IPS-20b (cell line): ENCODE data around the gene ABCA8.
"Not testable (repeated sequence)": the region's sequence is repeated elsewhere in the genome, so short reads cannot be mapped to it uniquely, and the experiment has no call there.

ENCODE experiments used
- H3K27ac ChIP-seq: one replicate; pipeline ENCODE4 v1.5.1; 2013; ENCODE audit warnings: low read length
- H3K27me3 ChIP-seq: 2 replicates; pipeline ENCODE4 v1.6.1; 2013; ENCODE audit warnings: mild to moderate bottlenecking, low read length, inconsistent platforms; ENCODE audit not compliant: insufficient read depth
- H3K36me3 ChIP-seq: 2 replicates; pipeline ENCODE4 v1.6.1; 2013; ENCODE audit warnings: low read depth, mild to moderate bottlenecking, inconsistent platforms, low read length, moderate library complexity; ENCODE audit not compliant: insufficient read depth
- H3K4me1 ChIP-seq: 2 replicates; pipeline ENCODE4 v1.6.1; 2013; ENCODE audit warnings: mild to moderate bottlenecking, control low read depth, inconsistent platforms, low read length, moderate library complexity; ENCODE audit not compliant: insufficient read depth
- H3K4me3 ChIP-seq: 2 replicates; pipeline ENCODE4 v1.5.1; 2013; ENCODE audit warnings: mild to moderate bottlenecking, low read length, inconsistent platforms
- H3K9ac ChIP-seq: 2 replicates; pipeline ENCODE4 v1.6.1; 2013; ENCODE audit warnings: low read depth, mild to moderate bottlenecking, inconsistent platforms, low read length, moderate library complexity
- H3K9me3 ChIP-seq: 2 replicates; pipeline ENCODE4 v1.6.1; 2013; ENCODE audit warnings: mild to moderate bottlenecking, low read depth, low read length, inconsistent platforms; ENCODE audit not compliant: insufficient read depth

The ABCA8 gene

GRCh38 chr17:68955181-68955841 is at the start of gene ABCA8:
Gene ABCA8, minus strand, starts transcription at chr17:68955392. Its CDS starts 13,358 bp downstream, at chr17:68942034.
- no peak within 1 kb of the TSS for H3K4me3 ChIP-seq
- no peaks in the 10 kb centered on the region for H3K27me3 ChIP-seq
- H3K27ac ChIP-seq, result no peak within 1 kb of the TSS
- no peaks in the 10 kb centered on the region for H3K4me1 ChIP-seq
- H3K9ac ChIP-seq, result no peak within 1 kb of the TSS
- no peaks in the 10 kb centered on the region for H3K9me3 ChIP-seq
- H3K36me3 ChIP-seq, result no peaks in the 10 kb centered on the region

GRCh38 chr17:69004759-69005158 is 49.6 kb upstream of the ABCA8 start:
- not testable (repeated sequence) for H3K9me3 ChIP-seq, H3K36me3 ChIP-seq, H3K9ac ChIP-seq, H3K4me1 ChIP-seq, H3K27ac ChIP-seq, H3K27me3 ChIP-seq
- H3K4me3 ChIP-seq, result peak overlapping the region; percentile 20; the same call in 1 of the 2 replicates

GRCh38 chr17:68999743-69000142 is 44.6 kb upstream of the ABCA8 start:
- not testable (repeated sequence) for H3K36me3 ChIP-seq, H3K27ac ChIP-seq, H3K4me1 ChIP-seq, H3K9ac ChIP-seq, H3K9me3 ChIP-seq, H3K4me3 ChIP-seq, H3K27me3 ChIP-seq

GRCh38 chr17:68993112-68993511 is 37.9 kb upstream of the ABCA8 start:
- no peak overlapping the region for H3K9ac ChIP-seq
- H3K4me3 ChIP-seq, result no peak overlapping the region
- no peaks in the 10 kb centered on the region for H3K27me3 ChIP-seq
- no peaks in the 10 kb centered on the region for H3K9me3 ChIP-seq
- no peaks in the 10 kb centered on the region for H3K36me3 ChIP-seq
- H3K27ac ChIP-seq, result no peak overlapping the region
- H3K4me1 ChIP-seq, result no peaks in the 10 kb centered on the region; the same call in 1 of the 2 replicates

- Histone ChIP-seq H3K9ac (no peak overlapping the region), H3K36me3 (no peaks in the 10 kb centered on the region), H3K27ac (no peak overlapping the region), H3K4me3 (no peak overlapping the region), H3K27me3 (no peaks in the 10 kb centered on the region), H3K4me1 (no peaks in the 10 kb centered on the region; the same call in 1 of the 2 replicates), H3K9me3 (no peaks in the 10 kb centered on the region)
Measured at GRCh38 chr17:68987966-68988365, 32.8 kb upstream of the ABCA8 start.

GRCh38 chr17:68981288-68981687 is 26.1 kb upstream of the ABCA8 start:
- H3K4me1 ChIP-seq, result no peaks in the 10 kb centered on the region
- no peak overlapping the region for H3K4me3 ChIP-seq
- no peak overlapping the region for H3K27ac ChIP-seq
- no peaks in the 10 kb centered on the region for H3K36me3 ChIP-seq
- H3K9ac ChIP-seq, result no peak overlapping the region
- no peaks in the 10 kb centered on the region for H3K27me3 ChIP-seq
- no peaks in the 10 kb centered on the region for H3K9me3 ChIP-seq

GRCh38 chr17:68973098-68973846 is 18.1 kb upstream of the ABCA8 start:
- Histone ChIP-seq H3K27ac (no peak overlapping the region), H3K36me3 (no peaks in the 10 kb centered on the region), H3K4me3 (no peak overlapping the region), H3K27me3 (no peaks in the 10 kb centered on the region), H3K9me3 (no peaks in the 10 kb centered on the region), H3K9ac (no peak overlapping the region), H3K4me1 (no peaks in the 10 kb centered on the region)

GRCh38 chr17:68972119-68972704 is 17.0 kb upstream of the ABCA8 start:
- no peak overlapping the region for H3K27ac ChIP-seq
- H3K27me3 ChIP-seq, result no peaks in the 10 kb centered on the region
- H3K4me1 ChIP-seq, result no peaks in the 10 kb centered on the region
- no peaks in the 10 kb centered on the region for H3K9me3 ChIP-seq
- no peak overlapping the region for H3K4me3 ChIP-seq
- no peaks in the 10 kb centered on the region for H3K36me3 ChIP-seq
- H3K9ac ChIP-seq, result no peak overlapping the region

- H3K27ac ChIP-seq, result no peak overlapping the region
- no peaks in the 10 kb centered on the region for H3K36me3 ChIP-seq
- H3K27me3 ChIP-seq, result no peaks in the 10 kb centered on the region
- H3K9me3 ChIP-seq, result no peaks in the 10 kb centered on the region
- H3K4me1 ChIP-seq, result no peaks in the 10 kb centered on the region
- H3K9ac ChIP-seq, result no peak overlapping the region
- no peak overlapping the region for H3K4me3 ChIP-seq
Measured at GRCh38 chr17:68969101-68969500, 13.9 kb upstream of the ABCA8 start.

- H3K9me3 ChIP-seq, result no peaks in the 10 kb centered on the region
Measured at GRCh38 chr17:68963958-68964357, 8.8 kb upstream of the ABCA8 start.

GRCh38 chr17:68961214-68961882 is 6.2 kb upstream of the ABCA8 start:
- H3K36me3 ChIP-seq, result no peaks in the 10 kb centered on the region
- no peak overlapping the region for H3K27ac ChIP-seq
- no peaks in the 10 kb centered on the region for H3K9me3 ChIP-seq
- H3K4me1 ChIP-seq, result no peaks in the 10 kb centered on the region
- H3K4me3 ChIP-seq, result no peak overlapping the region
- H3K27me3 ChIP-seq, result no peaks in the 10 kb centered on the region
- no peak overlapping the region for H3K9ac ChIP-seq

More at GRCh38 chr17:68963958-68964357, 8.8 kb upstream of the ABCA8 start:
- H3K9ac ChIP-seq, result no peak overlapping the region
- no peaks in the 10 kb centered on the region for H3K4me1 ChIP-seq
- no peak overlapping the region for H3K4me3 ChIP-seq
- no peaks in the 10 kb centered on the region for H3K36me3 ChIP-seq
- H3K27ac ChIP-seq, result no peak overlapping the region
- H3K27me3 ChIP-seq, result no peaks in the 10 kb centered on the region
